Activated CD4-positive, alpha-beta T cell treated with anti-CD3 and anti-CD28 coated beads, Interleukin-2, amount 50 U/mL, for 48 hours (primary cell): ENCODE results near the gene SLAIN1.
A peak's percentile ranks its signal among the peaks of the same experiment; 100 is the strongest.

Experiments used
- DNase-seq, 2 experiments: peaks; one replicate each; pipeline ENCODE4 v3.0.0-alpha.2; 2020

SLAIN1 gene

GRCh38 chr13:77752512-77753069, 55.1 kb downstream of the SLAIN1 start:
- no peak for DNase-seq

GRCh38 chr13:77760893-77761292, 63.4 kb downstream of the SLAIN1 start:
- no peak for DNase-seq

- DNase-seq: no peak
Measured at GRCh38 chr13:77767413-77767812, 69.9 kb downstream of the SLAIN1 start.

- no peak for DNase-seq
Measured at GRCh38 chr13:77774181-77774580, 76.7 kb downstream of the SLAIN1 start.

GRCh38 chr13:77776704-77777103, 79.2 kb downstream of the SLAIN1 start:
- no peak for DNase-seq

- DNase-seq: peak in 1 of 2 experiments; percentile 20
Measured at GRCh38 chr13:77779552-77780272, 82.2 kb downstream of the SLAIN1 start.

- DNase-seq: no peak
Measured at GRCh38 chr13:77781808-77782207, 84.3 kb downstream of the SLAIN1 start.

- no peak for DNase-seq
Measured at GRCh38 chr13:77784515-77784914, 87.0 kb downstream of the SLAIN1 start.

GRCh38 chr13:77786695-77787287, 89.3 kb downstream of the SLAIN1 start:
- DNase-seq: no peak

- no peak for DNase-seq
Measured at GRCh38 chr13:77789376-77789775, 91.9 kb downstream of the SLAIN1 start.

GRCh38 chr13:77800219-77800618, 102.7 kb downstream of the SLAIN1 start:
- DNase-seq: no peak

- DNase-seq: no peak
Measured at GRCh38 chr13:77806518-77806917, 109.0 kb downstream of the SLAIN1 start.

GRCh38 chr13:77807431-77808135, 110.1 kb downstream of the SLAIN1 start:
- DNase-seq: no peak

GRCh38 chr13:77810430-77810829, 112.9 kb downstream of the SLAIN1 start:
- DNase-seq: no peak

- DNase-seq: no peak
Measured at GRCh38 chr13:77810878-77811277, 113.4 kb downstream of the SLAIN1 start.

- DNase-seq: no peak
Measured at GRCh38 chr13:77811381-77811780, 113.9 kb downstream of the SLAIN1 start.

- DNase-seq: no peak
Measured at GRCh38 chr13:77811981-77812380, 114.5 kb downstream of the SLAIN1 start.
